GM18508 (cell line): ENCODE measurements around the gene MYO16.

Experiments
- ATAC-seq: cut with Tn5 transposase; IDR thresholded peaks from one replicate; pipeline ENCODE4 v1.9.1; 2021; ENCODE audit warnings: moderate number of reproducible peaks; ENCODE audit not compliant: insufficient read depth, unreplicated experiment

MYO16 gene

GRCh38 chr13:109246001-109246400 lies 616.6 kb downstream of the MYO16 start:
- ATAC-seq = no peak

DNA sequence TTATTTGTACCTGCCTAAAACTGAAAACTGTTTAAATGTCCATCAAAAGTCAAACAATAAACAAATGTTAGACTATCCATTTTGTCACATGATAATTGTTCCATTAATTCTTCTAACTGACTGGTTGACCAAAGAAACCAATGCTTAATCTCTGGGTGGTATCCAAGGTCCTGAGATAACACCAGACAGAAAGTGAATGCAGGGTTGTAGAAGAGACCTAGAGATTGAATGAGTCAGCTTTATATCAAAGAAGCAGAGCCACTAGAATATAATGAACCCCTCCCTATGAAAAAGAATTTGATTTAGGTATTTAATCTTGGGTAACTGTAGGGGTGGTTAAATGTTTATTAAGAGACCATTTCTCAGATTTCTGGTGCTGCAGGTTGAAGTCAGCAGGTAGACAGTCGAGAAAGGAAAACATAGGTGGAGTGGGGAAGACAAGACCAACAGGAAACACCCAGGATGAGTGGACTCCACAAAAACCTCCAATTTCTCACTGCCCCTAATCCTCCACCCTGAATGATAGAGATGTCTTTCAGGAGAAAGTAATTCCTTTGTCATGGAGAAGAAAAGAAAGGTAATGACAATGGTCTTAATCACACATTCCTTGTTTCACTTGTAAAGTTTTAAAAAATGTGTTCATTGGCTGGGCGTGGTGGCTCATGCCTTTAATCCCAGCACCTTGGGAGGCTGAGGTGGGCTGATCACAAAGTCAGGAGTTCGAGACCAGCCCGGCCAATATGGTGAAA lies 620.5 kb downstream of the MYO16 start:
- ATAC-seq = no peak

DNA sequence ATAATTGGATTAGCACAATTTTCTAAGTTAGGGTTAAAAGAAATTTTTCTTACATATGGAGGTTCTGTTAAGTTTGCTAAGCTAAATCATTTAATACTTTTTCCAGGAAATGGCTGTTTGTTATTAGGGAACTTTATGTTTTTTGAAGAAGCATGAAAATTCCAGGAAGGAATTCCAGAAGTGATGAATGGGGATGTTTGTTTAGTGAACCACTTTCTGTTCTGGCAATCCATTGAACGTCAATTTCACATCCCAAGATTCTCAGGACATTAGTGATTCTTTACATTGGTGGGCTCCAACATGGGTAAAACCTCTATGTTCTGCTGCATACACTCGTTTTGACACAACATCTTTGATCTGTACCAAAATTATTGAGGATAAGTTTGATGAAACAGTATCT lies 622.5 kb downstream of the MYO16 start:
- ATAC-seq = no peak

- no peak for ATAC-seq
Observed at GRCh38 chr13:109253316-109253715, 623.9 kb downstream of the MYO16 start.

DNA sequence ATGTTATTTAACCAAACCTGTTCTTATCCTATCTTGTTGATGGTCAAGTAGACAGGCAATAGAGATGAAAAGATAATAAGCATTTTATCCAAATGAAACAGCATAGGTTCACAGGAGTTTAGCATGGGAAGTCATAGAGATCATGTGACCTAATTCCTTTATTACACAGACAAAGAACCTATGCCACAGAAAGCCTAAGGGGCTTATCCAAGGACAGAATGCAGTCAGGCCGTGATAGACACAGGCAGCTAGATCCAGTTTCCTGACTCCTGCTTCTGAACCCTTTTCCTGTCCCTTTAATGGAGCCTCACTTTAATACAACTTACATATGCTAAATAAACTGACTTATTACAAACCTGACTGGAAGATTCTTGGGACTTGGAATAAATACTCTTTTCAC lies 624.9 kb downstream of the MYO16 start:
- ATAC-seq = no peak

DNA sequence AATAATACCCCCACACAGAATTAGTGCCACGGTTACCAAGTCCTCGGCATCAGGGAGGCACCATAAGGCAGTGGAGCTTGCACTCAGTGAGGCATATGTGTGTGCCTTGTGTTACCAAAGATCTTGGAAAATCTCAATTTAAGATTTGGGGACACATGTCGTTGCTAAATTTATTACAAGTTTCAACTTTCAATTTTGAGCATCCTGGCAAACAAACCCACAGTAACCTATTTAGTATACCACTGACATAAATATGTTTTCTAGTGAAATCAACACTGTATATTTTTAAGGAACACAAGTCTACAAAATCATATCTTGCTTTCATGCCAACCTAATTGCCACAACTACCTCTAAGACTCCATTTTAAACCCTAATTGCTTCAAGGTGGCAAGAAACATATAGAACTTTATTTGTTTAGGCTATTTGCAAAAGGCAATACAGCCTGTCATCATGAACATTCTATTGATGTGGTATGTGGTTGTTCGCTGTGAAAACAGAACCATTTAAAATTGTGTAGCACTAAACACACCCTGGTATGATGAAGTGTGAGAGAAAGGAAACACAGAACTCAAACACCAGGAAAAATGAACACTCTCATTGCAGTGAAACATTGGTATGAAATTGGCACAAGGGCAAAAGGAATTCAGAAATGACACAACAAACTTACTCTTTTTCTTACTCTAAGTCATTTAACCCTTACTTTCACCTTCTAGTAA lies 625.9 kb downstream of the MYO16 start:
- ATAC-seq = no peak

GRCh38 chr13:109256866-109257760 lies 627.7 kb downstream of the MYO16 start:
- no peak for ATAC-seq
